ENCODE data around the gene BRF1.

Gene BRF1

GRCh38 chr14:105207460-105207901 is 93.3 kb downstream of the BRF1 start:
- no peak for DNase-seq

GRCh38 chr14:105206873-105207272 is 93.9 kb downstream of the BRF1 start:
- no peak for DNase-seq

- DNase-seq, result no peak
Measured at GRCh38 chr14:105205673-105206208, 95.1 kb downstream of the BRF1 start.

GRCh38 chr14:105204931-105205672 is 95.7 kb downstream of the BRF1 start:
- DNase-seq, result no peak

GRCh38 chr14:105204206-105204930 is 96.4 kb downstream of the BRF1 start:
- no peak for DNase-seq

- no peak for DNase-seq
Measured at GRCh38 chr14:105203701-105204100, 97.1 kb downstream of the BRF1 start.

- no peak for DNase-seq
Measured at GRCh38 chr14:105203057-105203531, 97.7 kb downstream of the BRF1 start.

GRCh38 chr14:105201925-105202513 is 98.8 kb downstream of the BRF1 start:
- no peak for DNase-seq

GRCh38 chr14:105201156-105201924 is 99.5 kb downstream of the BRF1 start:
- DNase-seq, result no peak

GRCh38 chr14:105200641-105201040 is 100.2 kb downstream of the BRF1 start:
- DNase-seq, result no peak

- no peak for DNase-seq
Measured at GRCh38 chr14:105200074-105200473, 100.7 kb downstream of the BRF1 start.

GRCh38 chr14:105199093-105199492 is 101.7 kb downstream of the BRF1 start:
- no peak for DNase-seq

GRCh38 chr14:105198588-105198987 is 102.2 kb downstream of the BRF1 start:
- DNase-seq, result no peak

GRCh38 chr14:105197211-105197641 is 103.6 kb downstream of the BRF1 start:
- DNase-seq, result no peak

GRCh38 chr14:105196265-105196960 is 104.4 kb downstream of the BRF1 start:
- no peak for DNase-seq

GRCh38 chr14:105195522-105196264 is 105.1 kb downstream of the BRF1 start:
- no peak for DNase-seq

- no peak for DNase-seq
Measured at GRCh38 chr14:105195051-105195450, 105.8 kb downstream of the BRF1 start.

GRCh38 chr14:105193916-105194782 is 106.7 kb downstream of the BRF1 start:
- DNase-seq, result peak; percentile 39

GRCh38 chr14:105192866-105193731 is 107.7 kb downstream of the BRF1 start:
- no peak for DNase-seq

All from NCI-H2081 treated with DMSO at 0.1 percent for 48 hours (cell line).